Esophagus muscularis mucosa (tissue), 3 donors: Measurements from ENCODE around the gene RNF213.
"Not testable (repeated sequence)": the region's sequence is repeated elsewhere in the genome, so short reads cannot be mapped to it uniquely, and the experiment has no call there.

ENCODE experiments used
- POLR2A ChIP-seq: fragments of 450-650 bp; IDR thresholded peaks from one replicate; pipeline ENCODE4 v1.6.1; 2017; ENCODE audit warnings: antibody characterized with exemption, moderate library complexity, mild to moderate bottlenecking, low read depth
- TF ChIP-seq, protein P1 (sequence below), 3 experiments: fragments of 200-600 bp in 2 of 3; fragments of 450-650 bp in 1 of 3; sonication (generic) in 2 of 3; IDR thresholded peaks; one replicate each; pipeline ENCODE4 v1.5.1; 2017 to 2019; ENCODE audit warnings: antibody characterized with exemption in 3 of 3, mild to moderate bottlenecking in 2 of 3, moderate library complexity in 1 of 3

DNA sequence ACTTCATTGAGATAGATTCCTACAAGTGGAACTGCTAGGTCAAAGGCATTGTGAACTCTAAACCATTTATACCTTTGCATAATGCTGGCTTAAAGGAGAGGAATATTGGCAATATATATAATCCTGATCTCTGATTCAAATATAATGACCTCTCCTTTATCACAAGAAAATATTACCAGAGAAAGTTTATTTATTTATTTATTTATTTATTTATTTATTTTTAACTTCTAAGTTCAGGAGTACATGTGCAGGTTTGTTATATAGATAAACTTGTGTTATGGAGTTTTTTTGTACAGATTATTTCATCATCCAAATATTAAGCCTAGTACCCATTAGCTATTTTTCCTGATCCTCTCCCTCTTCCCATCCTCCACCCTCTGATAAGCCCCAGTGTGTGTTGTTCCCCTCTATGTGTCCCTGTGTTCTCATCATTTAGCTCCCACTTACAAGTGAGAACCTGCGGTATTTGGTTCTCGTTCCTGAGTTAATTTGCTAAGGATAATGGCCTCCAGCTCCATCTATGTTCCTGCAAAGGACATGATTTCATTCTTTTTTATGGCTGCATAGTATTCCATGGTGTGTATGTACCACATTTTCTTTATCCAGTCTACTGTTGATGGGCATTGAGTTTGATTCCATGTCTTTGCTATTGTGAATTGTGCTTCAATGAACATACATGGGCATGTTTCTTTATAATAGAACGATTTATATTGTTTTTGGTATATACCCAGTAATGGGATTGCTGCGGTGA, 38.9 kb downstream of the RNF213 start:
- TF ChIP-seq, protein P1, sequence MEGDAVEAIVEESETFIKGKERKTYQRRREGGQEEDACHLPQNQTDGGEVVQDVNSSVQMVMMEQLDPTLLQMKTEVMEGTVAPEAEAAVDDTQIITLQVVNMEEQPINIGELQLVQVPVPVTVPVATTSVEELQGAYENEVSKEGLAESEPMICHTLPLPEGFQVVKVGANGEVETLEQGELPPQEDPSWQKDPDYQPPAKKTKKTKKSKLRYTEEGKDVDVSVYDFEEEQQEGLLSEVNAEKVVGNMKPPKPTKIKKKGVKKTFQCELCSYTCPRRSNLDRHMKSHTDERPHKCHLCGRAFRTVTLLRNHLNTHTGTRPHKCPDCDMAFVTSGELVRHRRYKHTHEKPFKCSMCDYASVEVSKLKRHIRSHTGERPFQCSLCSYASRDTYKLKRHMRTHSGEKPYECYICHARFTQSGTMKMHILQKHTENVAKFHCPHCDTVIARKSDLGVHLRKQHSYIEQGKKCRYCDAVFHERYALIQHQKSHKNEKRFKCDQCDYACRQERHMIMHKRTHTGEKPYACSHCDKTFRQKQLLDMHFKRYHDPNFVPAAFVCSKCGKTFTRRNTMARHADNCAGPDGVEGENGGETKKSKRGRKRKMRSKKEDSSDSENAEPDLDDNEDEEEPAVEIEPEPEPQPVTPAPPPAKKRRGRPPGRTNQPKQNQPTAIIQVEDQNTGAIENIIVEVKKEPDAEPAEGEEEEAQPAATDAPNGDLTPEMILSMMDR (IDR thresholded peaks at IDR 0.05): not testable (repeated sequence)
- TF ChIP-seq POLR2A: not testable (repeated sequence)
